Activated T-helper 1 cell treated with anti-CD3 and anti-CD28 coated beads, Interleukin-12 subunit alpha, Interleukin-12 subunit beta, Interleukin-2, Interleukin-4 antibody, amounts not matched to agents 30 ng/mL and 10 ng/mL and 1 ng/mL, durations not matched to agents 14 hours and 24 hours and 36 hours (primary cell): ENCODE measurements around the gene PCNX4. TPM values are rescaled to one million over a fixed set of nuclear protein-coding genes. Genes with fewer than 3 reads are reported as not detected.

Experiments
- DNase-seq: peaks from one replicate; pipeline ENCODE4 v3.0.0; 2021; ENCODE audit warnings: low spot score
- H3K27ac Mint-ChIP-seq: one replicate; pipeline ENCODE4 v1.8.0; 2021; ENCODE audit warnings: mild to moderate bottlenecking, mixed read lengths
- H3K27me3 Mint-ChIP-seq: one replicate; pipeline ENCODE4 v1.8.0; 2022; ENCODE audit warnings: mild to moderate bottlenecking, moderate library complexity, mixed read lengths; ENCODE audit not compliant: insufficient read depth
- H3K36me3 Mint-ChIP-seq: one replicate; pipeline ENCODE4 v1.8.0; 2021; ENCODE audit warnings: low read depth, mixed read lengths
- H3K4me1 Mint-ChIP-seq: one replicate; pipeline ENCODE4 v1.8.0; 2021; ENCODE audit warnings: low read depth, mixed read lengths
- H3K4me3 Mint-ChIP-seq: one replicate; pipeline ENCODE4 v1.8.0; 2021; ENCODE audit warnings: mild to moderate bottlenecking, moderate library complexity, mixed read lengths
- H3K9me3 Mint-ChIP-seq: one replicate; pipeline ENCODE4 v1.8.0; 2021; ENCODE audit warnings: mixed read lengths
- intact Hi-C: fragments of 100-400 bp; cut with micrococcal nuclease; formaldehyde crosslinking; loops from one replicate; pipeline ENCODE4 v1.15.1; 2024
- total RNA-seq: library from RNA; stranded (reverse); gene quantifications from 2 replicates; pipeline ENCODE4 v1.2.3, GENCODE V29; 2022

Gene PCNX4
- total RNA-seq, 1 donor from 2014 or later, result 41.6 TPM

DNA sequence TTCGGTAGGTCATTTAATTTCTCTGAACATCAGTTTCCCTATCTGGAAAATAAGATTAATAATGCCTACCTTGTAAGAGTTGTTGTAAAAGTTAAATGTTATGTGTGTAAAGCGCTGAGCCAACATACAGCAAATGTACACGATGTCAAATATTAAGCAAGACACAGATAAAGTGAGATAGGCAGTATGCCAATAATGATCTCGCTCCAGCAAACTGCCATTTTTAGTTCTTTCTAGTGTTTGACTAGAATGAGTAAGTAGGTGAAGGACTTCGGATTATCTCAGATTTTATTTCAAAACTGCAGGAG, 72.6 kb downstream of the PCNX4 start:
- Mint-ChIP-seq H3K4me1 (peaks cover 25% of the 10 kb centered on the region), H3K9me3 (no peaks in the 10 kb centered on the region), H3K27ac (peak overlapping the region; percentile 98), H3K27me3 (no peaks in the 10 kb centered on the region), H3K36me3 (peaks cover 12% of the 10 kb centered on the region), H3K4me3 (peak overlapping the region; percentile 95)
- DNase-seq, result no peak
- intact Hi-C loops, result loop anchor here (1.0 kb wide), 2 partner anchors 20 to 72 kb away; no protein-coding TSS in a partner anchor

DNA sequence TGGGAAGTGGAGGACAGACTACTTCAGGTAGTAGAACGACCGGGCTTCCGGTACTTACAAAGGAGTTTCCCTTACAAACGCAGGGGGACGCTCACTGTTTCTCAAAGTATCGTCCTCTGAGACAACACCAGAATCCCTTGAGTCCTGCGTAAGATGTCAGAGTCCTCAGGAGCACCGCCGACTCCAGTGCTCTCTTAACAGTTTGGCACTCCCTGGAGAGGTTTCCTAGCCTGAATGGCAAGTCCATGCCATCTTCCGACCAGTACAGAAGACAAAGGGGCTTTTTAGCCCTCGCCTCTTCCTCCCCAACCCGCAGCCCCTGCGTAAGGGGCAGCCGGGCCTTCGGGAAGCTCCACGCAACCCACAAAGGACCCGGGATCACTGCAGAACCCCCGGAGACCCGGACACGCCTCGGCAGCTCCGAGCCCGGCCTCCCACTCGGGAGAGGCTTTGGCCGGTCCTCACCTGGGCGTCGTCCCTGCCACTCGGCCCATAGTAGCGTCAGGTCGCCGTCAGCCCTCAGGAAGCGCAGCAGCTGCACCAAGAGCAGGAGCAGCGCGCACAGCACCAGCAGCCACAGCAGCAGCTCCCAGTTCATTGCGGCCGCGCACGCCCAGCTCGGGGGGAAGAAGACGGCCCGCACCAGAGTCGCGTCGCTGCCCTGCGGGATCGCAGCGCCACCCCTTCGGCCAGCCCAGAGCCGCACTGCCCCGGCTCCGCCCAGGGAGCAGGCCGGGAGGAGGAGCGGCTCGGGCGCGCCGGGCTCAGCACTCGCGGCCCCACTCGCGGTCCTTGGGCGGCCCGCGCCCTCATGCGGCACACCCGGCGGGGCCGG, 73.2 kb downstream of the PCNX4 start, which contains the start of gene DHRS7:
Gene DHRS7 (minus strand): TSS at position 687 of the 835 bp plus-strand sequence. CDS start 89 bp downstream, at position 598.
- Mint-ChIP-seq H3K27me3 (no peaks in the 10 kb centered on the region), H3K4me3 (peak within 1 kb of the TSS; percentile 95), H3K27ac (peak within 1 kb of the TSS; percentile 98), H3K4me1 (peaks cover 20% of the 10 kb centered on the region), H3K36me3 (peaks cover 10% of the 10 kb centered on the region), H3K9me3 (no peaks in the 10 kb centered on the region)
- intact Hi-C loops, result loop anchor here (1.0 to 5.0 kb wide), 4 partner anchors 19 to 198 kb away; no protein-coding TSS in a partner anchor
- DNase-seq, result peak; percentile 55

DNA sequence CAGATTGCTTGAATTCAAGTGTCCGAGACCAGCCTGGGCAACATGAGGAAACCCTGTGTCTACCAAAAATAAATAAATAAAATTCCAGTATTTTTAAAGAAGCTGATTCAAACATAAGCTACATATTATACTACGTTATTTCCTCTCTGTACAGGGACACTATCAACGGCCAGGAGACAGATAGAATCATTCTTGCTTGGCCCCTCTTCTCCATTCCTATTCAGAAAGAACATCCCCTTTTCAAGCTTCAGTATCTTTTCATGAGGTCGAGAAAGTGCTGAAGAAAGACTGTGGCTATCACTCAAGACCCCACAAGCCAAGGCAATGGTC, 73.8 kb downstream of the PCNX4 start:
- Mint-ChIP-seq H3K27ac (peak overlapping the region; percentile 82), H3K36me3 (peaks cover 10% of the 10 kb centered on the region), H3K9me3 (no peaks in the 10 kb centered on the region), H3K4me3 (peak overlapping the region; percentile 83), H3K4me1 (peaks cover 20% of the 10 kb centered on the region), H3K27me3 (no peaks in the 10 kb centered on the region)
- intact Hi-C loops, result loop anchor here (1.0 to 5.0 kb wide), 2 partner anchors 83 to 198 kb away; no protein-coding TSS in a partner anchor
- no peak for DNase-seq

DNA sequence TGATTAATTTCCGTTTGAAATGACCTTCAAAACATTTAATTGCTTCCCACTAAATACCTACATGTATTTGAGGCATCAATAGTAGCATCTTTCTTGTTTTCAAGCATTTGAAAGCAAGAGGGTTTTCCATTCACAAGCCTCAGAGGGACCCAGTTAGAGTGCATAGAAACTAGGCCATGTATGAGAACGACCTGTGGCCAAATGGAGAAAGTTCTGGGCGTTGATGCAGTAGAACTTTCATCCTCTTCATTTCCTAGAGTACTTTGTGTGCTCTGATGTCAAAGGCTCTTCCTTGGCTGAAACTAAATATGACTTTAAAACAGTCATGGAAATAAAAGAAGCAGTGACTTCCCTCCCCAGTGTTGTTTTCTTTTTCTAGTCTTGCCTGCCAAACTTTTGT, 74.4 kb downstream of the PCNX4 start:
- intact Hi-C loops, result loop anchor here (5.0 kb wide), 1 partner anchor 199 kb away; no protein-coding TSS in a partner anchor
- Mint-ChIP-seq H3K4me1 (peaks cover 20% of the 10 kb centered on the region), H3K27me3 (no peaks in the 10 kb centered on the region), H3K4me3 (peak overlapping the region; percentile 83), H3K9me3 (no peaks in the 10 kb centered on the region), H3K36me3 (peaks cover 10% of the 10 kb centered on the region), H3K27ac (peak overlapping the region; percentile 82)
- no peak for DNase-seq

DNA sequence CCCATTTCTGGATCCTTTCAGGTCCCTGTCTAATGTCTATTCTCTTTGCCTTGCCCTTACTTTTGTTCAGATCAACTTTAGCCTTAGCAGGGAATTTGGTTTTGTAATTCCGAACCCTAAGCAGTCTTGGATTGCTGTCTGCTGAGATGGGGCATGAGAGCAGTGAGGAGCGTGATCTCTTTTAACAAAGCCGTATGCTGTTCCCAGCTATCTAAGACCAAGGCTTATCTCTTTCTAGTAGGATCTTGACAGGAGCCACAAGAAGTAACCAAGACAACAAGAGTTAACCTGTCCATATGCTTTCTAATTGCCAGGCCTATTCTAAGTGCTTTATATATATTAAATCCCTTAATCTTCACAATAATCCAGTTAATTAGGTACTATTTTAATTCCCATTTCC, 78.0 kb downstream of the PCNX4 start:
- Mint-ChIP-seq H3K4me3 (no peak overlapping the region), H3K9me3 (no peaks in the 10 kb centered on the region), H3K27me3 (peaks cover 1% of the 10 kb centered on the region), H3K36me3 (no peaks in the 10 kb centered on the region), H3K27ac (no peak overlapping the region), H3K4me1 (peaks cover 13% of the 10 kb centered on the region)
- intact Hi-C loops, result loop anchor here (5.0 kb wide), 1 partner anchor 202 kb away; no protein-coding TSS in a partner anchor
- DNase-seq, result no peak

DNA sequence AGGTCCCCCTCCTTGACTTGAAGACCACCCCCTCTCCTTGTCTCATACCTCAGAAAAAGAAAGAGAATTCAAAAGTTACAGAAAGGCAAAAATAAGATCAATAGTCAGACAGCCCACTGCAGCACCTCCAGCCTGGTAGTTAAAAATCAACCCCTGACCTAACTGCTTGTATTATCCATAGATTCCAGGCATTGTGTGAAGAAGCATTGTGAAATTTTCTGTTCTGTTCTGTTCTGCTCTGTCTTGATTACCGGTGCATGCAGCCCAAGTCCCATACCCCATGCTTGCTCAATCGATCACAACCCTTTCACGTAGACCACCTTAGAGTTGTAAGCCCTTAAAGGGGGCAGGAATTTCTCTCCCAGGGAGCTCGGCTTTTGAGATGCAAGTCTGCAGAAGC, 79.2 kb downstream of the PCNX4 start:
- Mint-ChIP-seq H3K27me3 (peaks cover 1% of the 10 kb centered on the region), H3K9me3 (no peaks in the 10 kb centered on the region), H3K4me1 (peaks cover 7% of the 10 kb centered on the region), H3K27ac (no peak overlapping the region), H3K36me3 (peaks cover 1% of the 10 kb centered on the region), H3K4me3 (no peak overlapping the region)
- intact Hi-C loops, result no loop called here
- DNase-seq, result no peak

DNA sequence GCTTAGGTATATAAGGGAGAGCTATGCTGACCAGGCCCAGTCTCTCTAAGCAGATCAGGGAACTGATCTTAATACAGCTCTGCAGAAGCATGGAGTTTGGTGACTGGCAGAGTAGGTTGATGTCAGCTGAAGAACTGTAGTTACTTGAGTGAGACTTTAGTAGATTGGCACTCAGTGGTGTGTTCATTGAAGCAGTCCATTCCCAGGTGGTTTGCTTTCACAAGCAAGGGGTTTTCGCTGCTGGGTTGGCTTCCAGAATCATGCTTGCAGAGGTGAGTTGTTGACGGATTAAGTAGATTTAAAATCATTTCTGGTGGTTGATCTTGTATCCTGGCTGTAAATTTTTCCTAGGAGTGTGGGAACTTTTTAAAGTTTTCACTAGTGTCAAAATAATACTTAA, 80.0 kb downstream of the PCNX4 start:
- no peaks in the 10 kb centered on the region for H3K4me1 Mint-ChIP-seq
- no peak for DNase-seq
- H3K4me3 Mint-ChIP-seq, result no peak overlapping the region
- no peaks in the 10 kb centered on the region for H3K9me3 Mint-ChIP-seq
- H3K36me3 Mint-ChIP-seq, result peaks cover 1% of the 10 kb centered on the region
- intact Hi-C loops, result no loop called here
- peaks cover 1% of the 10 kb centered on the region for H3K27me3 Mint-ChIP-seq
- H3K27ac Mint-ChIP-seq, result no peak overlapping the region

DNA sequence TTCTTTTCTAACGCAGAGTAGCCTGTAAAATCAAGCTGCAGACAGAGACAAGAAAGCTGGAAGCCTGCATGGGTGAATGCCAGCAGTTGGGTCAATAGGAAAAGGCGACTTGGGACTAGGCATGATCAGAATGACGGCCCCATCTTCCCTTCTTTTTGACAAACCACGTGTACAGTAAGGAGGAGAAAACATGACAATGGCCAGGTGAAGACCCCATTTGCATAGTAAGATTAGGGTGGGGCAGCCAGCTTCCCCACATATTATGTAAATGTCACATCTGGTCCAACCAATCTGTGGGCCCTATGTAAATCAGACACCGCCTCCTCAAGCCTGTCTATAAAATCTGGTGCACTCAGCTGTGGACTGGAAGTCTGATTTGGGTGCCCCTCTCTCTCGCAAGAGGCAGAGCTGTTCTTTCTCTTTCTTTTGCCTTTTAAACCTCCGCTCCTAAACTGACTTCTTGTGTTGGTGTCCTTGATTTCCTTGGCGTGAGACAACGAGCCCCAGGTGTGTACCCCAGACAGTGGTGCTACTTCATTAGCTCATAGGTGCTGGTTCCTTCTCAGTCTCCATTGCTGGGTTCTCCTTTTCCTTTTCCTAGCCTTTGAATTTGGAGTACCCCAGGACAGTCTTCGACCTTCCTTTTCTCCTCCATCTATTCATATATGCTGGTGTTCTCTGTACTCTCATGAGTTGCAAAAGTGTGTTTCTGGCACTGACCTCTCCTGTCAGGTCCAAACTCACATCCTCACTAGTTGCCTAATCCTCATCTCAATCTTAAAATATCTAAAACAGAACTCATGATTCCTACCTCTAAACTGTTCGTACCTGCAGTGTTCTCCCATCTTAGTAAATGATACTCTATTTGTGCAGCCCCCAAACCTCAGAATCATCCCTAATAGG, 82.9 kb downstream of the PCNX4 start:
- Mint-ChIP-seq H3K4me3 (no peak overlapping the region), H3K27me3 (peaks cover 1% of the 10 kb centered on the region), H3K36me3 (peaks cover 1% of the 10 kb centered on the region), H3K4me1 (no peaks in the 10 kb centered on the region), H3K27ac (no peak overlapping the region), H3K9me3 (no peaks in the 10 kb centered on the region)
- intact Hi-C loops, result no loop called here
- DNase-seq, result no peak

DNA sequence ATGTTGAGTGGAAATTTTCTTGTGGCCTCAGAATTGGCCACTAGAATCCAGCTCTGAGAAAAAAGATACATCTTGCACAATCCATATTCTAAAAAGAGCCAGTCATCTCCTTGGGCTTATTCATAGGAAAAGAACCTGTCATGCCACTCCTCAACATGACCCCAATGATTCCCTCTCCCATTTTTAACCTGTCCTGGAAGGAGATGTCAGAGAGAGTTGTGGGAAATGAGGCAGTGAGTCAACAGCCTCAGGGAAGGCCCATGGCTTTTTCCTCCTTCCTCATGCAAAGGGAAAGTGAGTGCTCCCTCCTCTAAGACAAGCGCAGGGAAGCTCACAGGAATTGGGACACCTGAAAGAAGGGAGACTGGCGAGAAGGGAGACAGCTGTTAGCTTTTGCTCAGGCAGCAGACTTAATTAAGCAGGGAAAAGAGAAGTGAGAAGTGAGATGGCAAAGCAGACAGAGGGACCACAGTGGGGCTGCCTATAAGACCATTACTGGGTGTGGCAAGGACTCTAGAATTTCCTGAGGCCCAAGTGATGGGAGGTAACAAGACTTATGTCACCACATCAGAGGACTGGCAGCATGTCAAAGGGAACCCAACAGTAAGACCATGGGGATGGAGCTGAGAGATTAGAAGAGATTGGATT, 83.7 kb downstream of the PCNX4 start:
- intact Hi-C loops, result no loop called here
- Mint-ChIP-seq H3K4me1 (no peaks in the 10 kb centered on the region), H3K4me3 (no peak overlapping the region), H3K36me3 (peaks cover 1% of the 10 kb centered on the region), H3K27me3 (peaks cover 1% of the 10 kb centered on the region), H3K27ac (no peak overlapping the region), H3K9me3 (no peaks in the 10 kb centered on the region)
- no peak for DNase-seq

DNA sequence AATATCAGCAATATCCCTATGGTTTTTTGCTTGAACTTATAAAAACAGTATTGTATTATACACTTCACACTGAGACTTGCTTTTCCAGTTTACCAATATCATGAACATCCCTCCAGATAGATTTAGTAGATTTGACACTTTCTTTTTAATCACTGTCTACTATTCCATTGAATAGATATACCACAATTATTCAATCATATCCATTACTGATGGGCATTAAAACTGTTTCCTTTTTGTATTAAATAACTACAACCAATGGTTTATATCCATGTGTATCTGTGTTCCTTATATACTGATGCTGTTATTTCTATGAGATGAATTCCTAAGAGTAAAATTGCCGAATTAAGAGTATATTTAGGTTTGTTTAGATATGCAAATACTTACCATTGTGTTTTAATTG, 86.4 kb downstream of the PCNX4 start:
- no peak overlapping the region for H3K27ac Mint-ChIP-seq

DNA sequence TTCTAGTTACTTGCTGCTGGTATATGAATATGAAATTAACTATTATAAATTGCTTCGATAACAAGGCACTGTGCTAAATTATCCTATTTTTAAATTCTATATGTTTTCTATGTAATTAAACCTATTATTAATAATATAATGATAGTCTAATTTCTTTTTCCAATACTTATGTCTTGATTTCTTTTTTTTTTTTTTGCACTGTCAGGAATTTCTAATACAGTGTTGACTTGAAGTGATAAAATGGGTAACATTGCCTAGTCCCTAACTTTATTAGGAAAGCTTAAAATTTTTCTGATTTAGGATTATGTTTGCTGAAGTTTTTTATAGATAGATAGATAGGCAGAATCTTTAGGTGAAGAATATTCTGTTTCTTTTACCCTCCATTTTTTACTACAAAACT, 87.1 kb downstream of the PCNX4 start:
- DNase-seq, result no peak
- intact Hi-C loops, result no loop called here
- Mint-ChIP-seq H3K36me3 (peaks cover 1% of the 10 kb centered on the region), H3K9me3 (no peaks in the 10 kb centered on the region), H3K4me3 (no peak overlapping the region), H3K27me3 (peaks cover 1% of the 10 kb centered on the region), H3K4me1 (peaks cover 9% of the 10 kb centered on the region), H3K27ac (no peak overlapping the region)

More for the DNA sequence above, 86.4 kb downstream of the PCNX4 start:
- Mint-ChIP-seq H3K36me3 (peaks cover 1% of the 10 kb centered on the region), H3K27me3 (peaks cover 1% of the 10 kb centered on the region), H3K4me1 (peaks cover 2% of the 10 kb centered on the region), H3K9me3 (no peaks in the 10 kb centered on the region), H3K4me3 (no peak overlapping the region)
- intact Hi-C loops, result no loop called here
- DNase-seq, result no peak

DNA sequence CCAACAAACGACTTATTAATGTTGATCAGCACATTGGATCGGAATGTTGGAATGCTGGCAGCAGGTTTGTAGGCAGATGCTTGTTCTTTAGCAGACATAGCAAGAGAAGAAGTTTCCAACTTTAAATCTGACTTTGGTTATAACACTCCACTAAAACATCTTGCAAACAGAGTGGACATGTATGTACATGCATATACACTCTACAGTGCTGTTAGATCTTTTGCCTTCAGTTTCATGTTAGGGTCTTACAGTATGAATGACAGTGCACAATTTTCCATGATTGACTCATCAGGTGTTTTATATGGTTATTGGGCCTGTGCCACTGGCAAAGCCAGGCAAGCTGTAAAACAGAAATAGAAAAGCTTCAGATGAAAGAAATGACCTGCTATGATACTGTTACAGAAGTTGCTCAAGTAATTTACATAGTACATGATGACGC, 87.7 kb downstream of the PCNX4 start:
- H3K4me1 Mint-ChIP-seq, result peaks cover 13% of the 10 kb centered on the region
- no peak overlapping the region for H3K4me3 Mint-ChIP-seq
- intact Hi-C loops, result no loop called here
- H3K9me3 Mint-ChIP-seq, result no peaks in the 10 kb centered on the region
- H3K36me3 Mint-ChIP-seq, result peaks cover 1% of the 10 kb centered on the region
- no peak for DNase-seq
- no peak overlapping the region for H3K27ac Mint-ChIP-seq
- H3K27me3 Mint-ChIP-seq, result no peaks in the 10 kb centered on the region
